Activated CD8-positive, alpha-beta memory T cell treated with anti-CD3 and anti-CD28 coated beads, Interleukin-2, amount 10 ng/mL, durations not matched to agents 7 days and 5 days (primary cell): ENCODE data around the gene ZFP36. TPM values are rescaled to one million over a fixed set of nuclear protein-coding genes. Genes with fewer than 3 reads are reported as not detected.
A peak's percentile ranks its signal among the peaks of the same experiment; 100 is the strongest.
"Not testable (repeated sequence)": the region's sequence is repeated elsewhere in the genome, so short reads cannot be mapped to it uniquely, and the experiment has no call there.

Experiments used
- ATAC-seq: fragments of 150-1000 bp; cut with Tn5 transposase; one replicate; pipeline ENCODE4 v1.10.0; 2021; ENCODE audit warnings: moderate library complexity
- CTCF ChIA-PET: fragments of 350-600 bp; sonication (Branson Sonifier 250); formaldehyde crosslinking; loops from one replicate; lab custom pipeline; 2021; ENCODE audit warnings: antibody characterized with exemption; lab: Charles Lee
- DNase-seq: peaks from one replicate; pipeline ENCODE4 v3.0.0-alpha.2; 2020
- H3K27ac Mint-ChIP-seq: one replicate; pipeline ENCODE4 v1.8.0; 2021; ENCODE audit warnings: mild to moderate bottlenecking, mixed read lengths
- H3K27me3 Mint-ChIP-seq: one replicate; pipeline ENCODE4 v1.8.0; 2021; ENCODE audit warnings: mixed read lengths
- H3K36me3 Mint-ChIP-seq: one replicate; pipeline ENCODE4 v1.8.0; 2021; ENCODE audit warnings: mild to moderate bottlenecking, mixed read lengths
- H3K4me1 Mint-ChIP-seq: one replicate; pipeline ENCODE4 v1.8.0; 2021; ENCODE audit warnings: mixed read lengths
- H3K4me3 Mint-ChIP-seq: one replicate; pipeline ENCODE4 v1.8.0; 2021; ENCODE audit warnings: mild to moderate bottlenecking, moderate library complexity, mixed read lengths
- H3K9me3 Mint-ChIP-seq: one replicate; pipeline ENCODE4 v1.8.0; 2022; ENCODE audit warnings: low read depth, mixed read lengths
- total RNA-seq, 2 experiments: library from RNA; stranded (reverse); gene quantifications; one replicate each; pipeline ENCODE4 v1.2.3, GENCODE V29; 2021

Gene ZFP36
- total RNA-seq, 2 experiments from 2014 or later: 45.1 to 107 TPM

- ATAC-seq: peak; percentile 87
- peak within 1 kb of the TSS; percentile 99 for H3K4me3 Mint-ChIP-seq
- peaks cover 4% of the 10 kb centered on the region for H3K27me3 Mint-ChIP-seq
- H3K4me1 Mint-ChIP-seq: peaks cover 55% of the 10 kb centered on the region
- H3K36me3 Mint-ChIP-seq: peaks cover 36% of the 10 kb centered on the region
- CTCF ChIA-PET: interaction anchor here (0.6 to 3.4 kb wide), 21 partner anchors 9 to 535 kb away, joined by 3 to 20 read pairs (median 4); partner anchors contain the start of genes EID2, EID2B, MED29 and PAF1
- H3K9me3 Mint-ChIP-seq: no peaks in the 10 kb centered on the region
- H3K27ac Mint-ChIP-seq: peak within 1 kb of the TSS; percentile 99
- peak; percentile 99 for DNase-seq
These were observed 29.1 kb downstream of the ZFP36 start, which contains the start of gene RPS16 for GRCh38 chr19:39435499-39436349. TSS of gene RPS16 (minus strand) at chr19:39435949. CDS start at chr19:39435895, 54 bp downstream.

- H3K27me3 Mint-ChIP-seq: peaks cover 4% of the 10 kb centered on the region
- no peak for ATAC-seq
- peaks cover 34% of the 10 kb centered on the region for H3K36me3 Mint-ChIP-seq
- DNase-seq: no peak
- H3K4me1 Mint-ChIP-seq: peaks cover 50% of the 10 kb centered on the region
- H3K4me3 Mint-ChIP-seq: peak overlapping the region; percentile 99
- H3K27ac Mint-ChIP-seq: peak overlapping the region; percentile 99
- H3K9me3 Mint-ChIP-seq: no peaks in the 10 kb centered on the region
- CTCF ChIA-PET: interaction anchor here (0.6 to 3.4 kb wide), 15 partner anchors 8 to 534 kb away, joined by 3 to 20 read pairs (median 5); partner anchors contain the start of genes EID2B, MED29, PAF1 and PLEKHG2
These were observed 29.7 kb downstream of the ZFP36 start for GRCh38 chr19:39436350-39436716.

GRCh38 chr19:39438270-39438934 lies 31.8 kb downstream of the ZFP36 start:
- peaks cover 4% of the 10 kb centered on the region for H3K27me3 Mint-ChIP-seq
- H3K36me3 Mint-ChIP-seq: peaks cover 24% of the 10 kb centered on the region
- no peaks in the 10 kb centered on the region for H3K9me3 Mint-ChIP-seq
- H3K4me1 Mint-ChIP-seq: peaks cover 38% of the 10 kb centered on the region
- H3K4me3 Mint-ChIP-seq: no peak overlapping the region
- CTCF ChIA-PET: interaction anchor here (0.6 to 5.1 kb wide), 5 partner anchors 67 to 1092 kb away, joined by 3 to 59 read pairs (median 4); partner anchors contain the start of gene EID2B
- H3K27ac Mint-ChIP-seq: no peak overlapping the region
- DNase-seq (no peak), ATAC-seq (no peak)

- peaks cover 25% of the 10 kb centered on the region for H3K36me3 Mint-ChIP-seq
- DNase-seq (no peak), ATAC-seq (no peak)
- H3K4me3 Mint-ChIP-seq: peak overlapping the region; percentile 100
- peak overlapping the region; percentile 99 for H3K27ac Mint-ChIP-seq
- no peaks in the 10 kb centered on the region for H3K9me3 Mint-ChIP-seq
- peaks cover 51% of the 10 kb centered on the region for H3K4me1 Mint-ChIP-seq
- CTCF ChIA-PET: interaction anchor here (0.6 to 3.4 kb wide), 9 partner anchors 9 to 1042 kb away, joined by 3 to 18 read pairs (median 5); partner anchors contain the start of genes EID2B, FAM98C and RPS16
- no peaks in the 10 kb centered on the region for H3K27me3 Mint-ChIP-seq
These were observed 38.0 kb downstream of the ZFP36 start for GRCh38 chr19:39444598-39445195.

GRCh38 chr19:39445196-39446111 lies 38.8 kb downstream of the ZFP36 start, which contains the start of gene SUPT5H:
TSS of gene SUPT5H (plus strand) at chr19:39445582. CDS start at chr19:39445891, 309 bp downstream.
- H3K4me1 Mint-ChIP-seq: peaks cover 52% of the 10 kb centered on the region
- DNase-seq (peak; percentile 99), ATAC-seq (peak; percentile 94)
- CTCF ChIA-PET: interaction anchor here (0.6 to 3.4 kb wide), 9 partner anchors 10 to 1043 kb away, joined by 3 to 18 read pairs (median 5); partner anchors contain the start of genes EID2B, FAM98C and RPS16
- peak within 1 kb of the TSS; percentile 100 for H3K4me3 Mint-ChIP-seq
- peaks cover 25% of the 10 kb centered on the region for H3K36me3 Mint-ChIP-seq
- no peaks in the 10 kb centered on the region for H3K9me3 Mint-ChIP-seq
- no peaks in the 10 kb centered on the region for H3K27me3 Mint-ChIP-seq
- peak within 1 kb of the TSS; percentile 99 for H3K27ac Mint-ChIP-seq

- H3K4me1 Mint-ChIP-seq: peaks cover 54% of the 10 kb centered on the region
- no peaks in the 10 kb centered on the region for H3K27me3 Mint-ChIP-seq
- DNase-seq (no peak), ATAC-seq (no peak)
- H3K27ac Mint-ChIP-seq: peak overlapping the region; percentile 99
- peak overlapping the region; percentile 100 for H3K4me3 Mint-ChIP-seq
- H3K9me3 Mint-ChIP-seq: no peaks in the 10 kb centered on the region
- peaks cover 29% of the 10 kb centered on the region for H3K36me3 Mint-ChIP-seq
- CTCF ChIA-PET: interaction anchor here (0.9 to 3.4 kb wide), 3 partner anchors 28 to 87 kb away, joined by 3 to 18 read pairs (median 16); partner anchors contain the start of gene EID2B
These were observed 39.9 kb downstream of the ZFP36 start for GRCh38 chr19:39446365-39447084.

- DNase-seq (no peak), ATAC-seq (no peak)
- H3K27me3 Mint-ChIP-seq: no peaks in the 10 kb centered on the region
- H3K4me3 Mint-ChIP-seq: peak overlapping the region; percentile 100
- no peaks in the 10 kb centered on the region for H3K9me3 Mint-ChIP-seq
- CTCF ChIA-PET: interaction anchor here (0.8 to 1.4 kb wide), 6 partner anchors 13 to 395 kb away, joined by 3 to 5 read pairs (median 3); partner anchors contain the start of genes EID2B, RPS16 and SAMD4B
- H3K36me3 Mint-ChIP-seq: peaks cover 43% of the 10 kb centered on the region
- peaks cover 65% of the 10 kb centered on the region for H3K4me1 Mint-ChIP-seq
- H3K27ac Mint-ChIP-seq: peak overlapping the region; percentile 99
These were observed 41.6 kb downstream of the ZFP36 start for GRCh38 chr19:39448271-39448670.

- Mint-ChIP-seq H3K4me3 (peak overlapping the region; percentile 17), H3K9me3 (no peaks in the 10 kb centered on the region), H3K27me3 (no peaks in the 10 kb centered on the region), H3K27ac (peak overlapping the region; percentile 99), H3K36me3 (peaks cover 51% of the 10 kb centered on the region), H3K4me1 (peaks cover 65% of the 10 kb centered on the region)
- DNase-seq (no peak), ATAC-seq (no peak)
- CTCF ChIA-PET: interaction anchor here (0.8 to 1.8 kb wide), 5 partner anchors 25 to 107 kb away, joined by 3 to 7 read pairs (median 3); partner anchors contain the start of genes EID2B and SAMD4B
These were observed 42.6 kb downstream of the ZFP36 start for GRCh38 chr19:39449116-39449797.

- H3K27me3 Mint-ChIP-seq, H3K4me3 Mint-ChIP-seq, H3K9me3 Mint-ChIP-seq, DNase-seq, H3K27ac Mint-ChIP-seq, ATAC-seq, CTCF ChIA-PET: not testable (repeated sequence)
- peaks cover 59% of the 10 kb centered on the region for H3K4me1 Mint-ChIP-seq
- peaks cover 48% of the 10 kb centered on the region for H3K36me3 Mint-ChIP-seq
These were observed 44.6 kb downstream of the ZFP36 start for GRCh38 chr19:39451257-39451656.
